Stimulated activated CD4-positive, alpha-beta T cell treated with anti-CD3 and anti-CD28 coated beads, Interleukin-15, amount 100 ng/mL, for 1 hour (primary cell): ENCODE results near the gene SFXN5.
"Not testable (repeated sequence)": the region's sequence is repeated elsewhere in the genome, so short reads cannot be mapped to it uniquely, and the experiment has no call there.

Experiments used
- DNase-seq, 2 donors: peaks; one replicate each; pipeline ENCODE4 v3.0.0-alpha.2; 2020; ENCODE audit warnings: low read depth in 1 of 2, low spot score in 1 of 2

SFXN5 gene, protein sequence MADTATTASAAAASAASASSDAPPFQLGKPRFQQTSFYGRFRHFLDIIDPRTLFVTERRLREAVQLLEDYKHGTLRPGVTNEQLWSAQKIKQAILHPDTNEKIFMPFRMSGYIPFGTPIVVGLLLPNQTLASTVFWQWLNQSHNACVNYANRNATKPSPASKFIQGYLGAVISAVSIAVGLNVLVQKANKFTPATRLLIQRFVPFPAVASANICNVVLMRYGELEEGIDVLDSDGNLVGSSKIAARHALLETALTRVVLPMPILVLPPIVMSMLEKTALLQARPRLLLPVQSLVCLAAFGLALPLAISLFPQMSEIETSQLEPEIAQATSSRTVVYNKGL

GRCh38 chr2:73071360-73072128, at the start of gene SFXN5:
Gene SFXN5 (minus strand): TSS chr2:73071712. CDS start chr2:73071705, 7 bp downstream.
- peak; percentile 88 to 95 for DNase-seq

- DNase-seq: not testable (repeated sequence)
Measured at GRCh38 chr2:73119611-73120239, 48.2 kb upstream of the SFXN5 start.

- DNase-seq: no peak
Measured at GRCh38 chr2:73117441-73117840, 45.9 kb upstream of the SFXN5 start.

DNA sequence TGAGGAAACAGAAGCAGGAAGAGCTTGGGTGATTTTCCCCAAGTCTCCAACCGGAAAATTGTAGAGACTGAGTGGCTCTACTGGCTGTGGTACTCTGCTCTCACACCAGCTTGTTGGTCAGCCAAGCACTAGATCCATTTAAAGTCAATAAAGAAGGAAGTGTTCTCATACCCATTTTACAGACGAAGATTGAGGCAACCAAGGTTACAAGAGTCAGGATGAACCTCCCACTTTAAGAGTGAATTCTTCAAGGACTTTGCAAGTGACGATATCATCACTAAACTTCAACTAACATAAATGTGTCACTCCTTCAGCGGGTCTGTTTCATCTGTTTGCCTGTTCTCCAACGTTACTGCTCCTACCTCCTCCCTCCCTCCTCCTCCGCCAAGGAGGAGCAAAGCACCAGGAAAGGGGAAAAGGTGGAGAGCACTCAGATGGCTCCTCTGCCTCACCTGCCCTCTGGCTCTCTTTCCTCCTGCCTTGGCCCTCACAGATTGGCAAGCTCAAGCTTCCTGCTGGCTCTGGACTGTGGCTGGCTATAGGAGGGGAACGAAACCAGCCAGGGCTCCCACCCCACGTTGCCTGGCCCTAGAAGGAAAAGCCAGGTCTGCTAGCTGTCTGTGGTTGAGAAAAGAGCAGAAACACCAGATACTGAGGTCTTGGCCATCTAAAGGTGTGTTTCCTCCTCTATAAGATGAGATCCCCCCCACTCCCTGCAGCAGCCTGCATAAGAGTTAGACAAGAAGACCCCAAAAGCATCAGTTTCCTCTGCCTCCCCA, 44.9 kb upstream of the SFXN5 start:
- DNase-seq: no peak

DNA sequence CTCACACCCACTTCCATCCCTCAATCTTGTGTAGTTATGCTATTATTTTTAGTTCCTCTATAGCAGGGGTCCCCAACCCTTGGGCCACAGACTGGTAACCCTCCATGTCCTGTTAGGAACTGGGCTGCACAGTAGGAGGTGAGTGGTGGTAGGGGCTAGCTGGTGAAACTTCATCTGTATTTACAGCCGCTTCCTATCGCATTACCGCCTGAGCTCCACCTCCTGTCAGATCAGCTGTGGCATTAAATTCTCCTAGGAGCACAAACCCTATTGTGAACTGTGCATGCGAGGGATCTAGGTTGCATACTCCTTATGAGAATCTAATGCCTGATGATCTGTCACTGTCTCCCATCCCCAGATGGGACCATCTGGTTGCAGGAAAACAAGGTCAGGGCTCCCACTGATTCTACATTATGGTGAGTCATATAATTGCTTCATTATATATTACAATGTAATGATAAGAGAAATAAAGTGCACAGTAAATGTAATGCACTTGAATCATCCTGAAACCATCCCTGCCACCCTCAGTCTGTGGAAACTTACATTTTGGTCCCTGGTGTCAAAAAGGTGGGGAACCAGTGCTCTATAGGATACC, 42.9 kb upstream of the SFXN5 start:
- no peak for DNase-seq

- peak; percentile 65 to 71 for DNase-seq
Measured at GRCh38 chr2:73112913-73113854, 41.7 kb upstream of the SFXN5 start, which contains the start of gene RAB11FIP5. Gene RAB11FIP5 (minus strand): TSS chr2:73112948. CDS start chr2:73112777, 171 bp downstream.

- DNase-seq: peak in 1 of 2 donors; percentile 12
Measured at GRCh38 chr2:73112026-73112912, 40.8 kb upstream of the SFXN5 start.

DNA sequence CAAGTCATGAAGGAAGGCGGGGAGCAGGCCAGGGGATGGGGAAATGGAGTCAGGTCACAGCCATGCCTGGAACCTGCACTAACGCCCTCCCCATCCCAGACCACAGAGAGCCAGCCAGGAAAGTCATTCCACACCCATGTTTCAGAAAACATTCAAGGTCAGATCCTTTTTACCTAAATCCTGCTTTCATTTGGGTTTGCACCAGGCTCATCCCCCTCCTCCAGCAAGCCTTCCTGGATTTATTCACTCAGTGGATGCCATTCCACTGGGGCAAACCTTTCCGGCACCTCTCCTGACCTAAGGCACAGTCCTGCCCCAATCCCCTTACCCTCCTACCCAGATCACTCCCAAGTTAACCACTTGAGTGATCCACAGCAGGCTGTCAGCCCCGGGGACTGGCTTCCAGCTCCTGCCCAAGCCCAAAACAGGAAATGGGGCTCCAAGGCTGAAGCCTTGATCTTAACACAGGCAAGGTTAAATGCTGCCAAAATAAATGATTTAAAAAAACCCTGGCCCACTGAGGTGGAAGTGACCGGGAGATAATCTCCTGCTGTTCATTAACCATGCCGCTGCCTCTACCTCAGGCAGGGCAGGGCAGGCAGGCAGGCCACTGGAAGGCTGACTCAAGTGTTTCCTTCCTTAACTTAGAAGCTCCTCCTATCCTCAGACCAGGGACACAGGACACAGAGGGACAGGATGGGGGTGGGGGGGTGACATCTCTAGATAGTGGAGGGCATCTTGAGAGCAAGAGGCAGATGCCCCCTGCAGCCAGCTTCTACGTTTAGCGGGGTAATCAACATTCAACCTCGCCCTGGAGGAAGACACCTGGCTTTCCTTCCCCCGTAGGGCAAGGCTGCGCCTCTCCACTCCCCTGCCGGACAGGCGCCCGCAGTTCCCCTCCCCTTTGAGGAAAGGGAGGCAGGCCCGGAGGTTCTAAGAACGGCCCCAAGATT, 39.8 kb upstream of the SFXN5 start:
- DNase-seq: no peak

DNA sequence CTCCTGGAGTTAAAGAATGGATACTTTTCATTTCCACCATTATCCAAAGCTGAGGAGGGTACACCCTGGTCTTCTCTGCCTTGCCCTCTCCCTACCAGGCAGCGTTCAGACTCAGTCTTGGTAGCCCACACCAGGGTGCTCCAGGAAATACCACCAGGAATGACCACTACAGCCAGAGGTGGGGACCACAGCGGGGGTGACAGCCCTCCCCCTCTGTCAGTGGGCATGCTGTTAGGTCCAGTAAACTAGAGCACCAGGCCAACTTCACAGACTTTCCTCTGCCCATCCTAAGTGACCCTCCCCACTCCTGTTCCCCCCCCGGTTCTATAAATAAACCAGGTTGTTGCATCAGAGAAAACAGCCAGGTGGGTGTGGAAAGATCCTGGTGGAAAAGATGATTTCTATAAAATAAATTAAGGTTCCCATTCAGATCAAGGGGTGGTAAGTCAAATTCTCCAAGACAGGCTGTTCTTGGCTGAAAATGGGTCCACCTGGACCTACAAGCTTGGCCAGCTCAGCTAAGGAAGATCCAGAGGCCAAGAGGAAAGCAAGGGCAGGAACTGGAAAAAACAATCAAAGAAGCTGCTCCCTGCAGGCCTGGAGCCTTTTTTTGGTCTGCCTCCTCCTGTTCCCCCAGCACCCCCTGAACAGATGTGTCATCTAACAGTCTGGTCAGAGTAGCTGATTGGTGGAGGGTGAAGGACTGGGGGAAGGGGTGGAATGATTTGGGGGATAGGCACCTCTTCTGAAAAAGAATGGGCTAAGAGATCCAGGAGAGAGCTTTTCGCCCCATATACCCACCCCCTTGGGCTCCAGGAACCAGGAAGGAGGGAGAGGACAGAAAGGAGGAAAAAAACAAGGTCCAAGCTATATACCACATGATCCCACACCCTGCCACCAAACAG, 38.9 kb upstream of the SFXN5 start:
- no peak for DNase-seq

DNA sequence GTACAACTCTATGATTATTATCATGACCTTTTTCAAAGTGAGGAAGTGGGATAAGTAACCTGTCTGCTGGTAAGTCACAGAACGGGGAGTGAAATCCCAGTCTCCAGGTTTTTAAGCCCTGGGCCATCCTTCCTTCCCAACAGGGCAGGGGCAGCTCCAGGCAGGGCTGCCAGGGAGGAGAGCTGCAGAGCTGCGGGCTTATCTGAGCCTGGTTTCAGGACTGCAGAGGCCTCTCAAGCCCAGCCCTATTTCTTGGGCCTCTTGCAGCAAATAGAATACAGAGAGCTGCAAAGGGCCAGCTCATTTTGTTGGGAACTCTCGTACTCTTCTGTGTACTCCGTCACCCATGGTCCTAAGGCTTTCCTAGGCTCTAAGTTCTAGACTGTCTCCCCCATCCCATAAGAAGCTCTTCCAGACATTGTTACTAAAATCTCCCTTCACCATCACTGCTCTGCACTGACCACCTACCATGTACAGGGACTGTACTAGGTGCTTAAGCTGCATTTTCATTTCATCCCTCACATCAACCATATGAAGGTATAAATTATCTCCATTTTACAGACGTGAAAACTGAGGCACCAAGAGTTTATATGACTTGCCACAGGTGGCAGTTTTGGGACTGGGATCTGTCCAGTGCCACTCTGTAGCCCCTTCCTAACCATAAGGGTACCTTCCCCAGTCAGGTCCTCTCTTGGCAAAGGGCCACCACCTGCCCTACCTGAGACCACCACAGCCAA, 38.1 kb upstream of the SFXN5 start:
- DNase-seq: no peak

- no peak for DNase-seq
Measured at GRCh38 chr2:73107211-73107926, 35.9 kb upstream of the SFXN5 start.

GRCh38 chr2:73106791-73107190, 35.3 kb upstream of the SFXN5 start:
- DNase-seq: no peak

GRCh38 chr2:73105511-73105971, 34.0 kb upstream of the SFXN5 start:
- DNase-seq: no peak

- no peak for DNase-seq
Measured at GRCh38 chr2:73104933-73105332, 33.4 kb upstream of the SFXN5 start.

DNA sequence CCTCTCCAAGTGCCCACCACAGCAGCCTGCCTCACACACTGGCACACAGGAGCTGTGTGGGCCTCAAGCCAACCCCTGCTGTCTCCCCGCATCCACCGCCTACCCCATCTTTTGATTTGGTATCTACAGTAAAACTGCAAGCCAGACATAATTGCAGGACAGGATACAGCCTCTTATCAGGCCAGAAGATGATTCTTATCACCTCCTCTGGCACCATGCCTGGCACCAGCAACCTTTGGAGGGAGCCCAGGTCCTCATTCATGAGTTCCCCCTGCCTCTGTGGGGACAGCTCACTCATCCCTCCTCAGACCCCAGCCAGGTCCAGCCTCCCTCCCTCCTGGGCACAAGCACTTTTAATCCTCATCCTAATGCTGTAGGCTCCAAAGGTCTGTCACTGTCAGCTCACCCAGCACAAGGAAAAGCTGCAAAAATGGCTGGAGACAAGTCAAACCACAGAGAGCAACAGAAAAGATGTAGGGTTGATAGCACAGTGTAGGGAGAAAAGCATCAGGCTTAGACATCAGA, 31.6 kb upstream of the SFXN5 start:
- DNase-seq: no peak
